ENCODE results near the gene VASP.

VASP gene

GRCh38 chr19:45484273-45484945, 22.9 kb upstream of the VASP start:
- ChIA-PET CTCF (interaction anchor here (0.6 to 7.5 kb wide), 49 partner anchors 9 to 332 kb away, joined by 3 to 99 read pairs (median 8); partner anchors contain the start of genes EML2, ERCC1, FOSB and GIPR), POLR2A (interaction anchor here (0.9 to 2.3 kb wide), 4 partner anchors 10 to 45 kb away, joined by 3 to 14 read pairs (median 3); partner anchors contain the start of gene FOSB)

GRCh38 chr19:45485305-45486077, 21.8 kb upstream of the VASP start:
- TF ChIP-seq CTCF (IDR thresholded peaks at IDR 0.05; ENCODE audit: control extremely low read depth, extremely low read depth, low read depth, missing control alignments) = peak; percentile 91
- ChIA-PET CTCF (interaction anchor here (0.6 to 7.5 kb wide), 61 partner anchors 10 to 331 kb away, joined by 3 to 99 read pairs (median 7); partner anchors contain the start of genes EML2, ERCC1, FOSB and GIPR), POLR2A (interaction anchor here (0.8 to 2.3 kb wide), 5 partner anchors 9 to 46 kb away, joined by 3 to 14 read pairs (median 3); partner anchors contain the start of gene FOSB)
- peak; percentile 92 for DNase-seq (ENCODE audit: extremely low spot score)

More at GRCh38 chr19:45484273-45484945, 22.9 kb upstream of the VASP start:
- no peak for DNase-seq (ENCODE audit: extremely low spot score)
- no peak for TF ChIP-seq CTCF (IDR thresholded peaks at IDR 0.05; ENCODE audit: control extremely low read depth, extremely low read depth, low read depth, missing control alignments)

GRCh38 chr19:45488708-45489107, 18.6 kb upstream of the VASP start:
- ChIA-PET POLR2A (interaction anchor here (0.6 to 0.8 kb wide), 2 partner anchors 15 to 35 kb away, joined by 4 to 11 read pairs; no protein-coding TSS in a partner anchor), CTCF (interaction anchor here (0.8 to 7.5 kb wide), 4 partner anchors 14 to 153 kb away, joined by 3 to 91 read pairs (median 10); no protein-coding TSS in a partner anchor)
- no peak for DNase-seq (ENCODE audit: extremely low spot score)
- no peak for TF ChIP-seq CTCF (IDR thresholded peaks at IDR 0.05; ENCODE audit: control extremely low read depth, extremely low read depth, low read depth, missing control alignments)

- TF ChIP-seq CTCF (IDR thresholded peaks at IDR 0.05; ENCODE audit: control extremely low read depth, extremely low read depth, low read depth, missing control alignments) = no peak
- ChIA-PET CTCF (interaction anchor here (0.8 to 7.5 kb wide), 6 partner anchors 9 to 153 kb away, joined by 3 to 91 read pairs (median 4); no protein-coding TSS in a partner anchor), POLR2A (interaction anchor here (0.8 kb wide), 1 partner anchor 16 kb away, joined by 4 read pairs; no protein-coding TSS in a partner anchor)
- no peak for DNase-seq (ENCODE audit: extremely low spot score)
These were observed 17.9 kb upstream of the VASP start for GRCh38 chr19:45489216-45489855.

- TF ChIP-seq CTCF (IDR thresholded peaks at IDR 0.05; ENCODE audit: control extremely low read depth, extremely low read depth, low read depth, missing control alignments) = no peak
- no peak for DNase-seq (ENCODE audit: extremely low spot score)
- ChIA-PET CTCF (interaction anchor here (1.1 to 1.5 kb wide), 2 partner anchors 13 to 15 kb away, joined by 3 to 7 read pairs; partner anchors contain the start of gene VASP), POLR2A (no interaction called here)
These were observed 15.1 kb upstream of the VASP start for GRCh38 chr19:45492137-45492626.

Measured in GM10248 (cell line).